Measurements from ENCODE around the gene ACOT7. TPM values are rescaled to one million over a fixed set of nuclear protein-coding genes. Genes with fewer than 3 reads are reported as not detected.

The ACOT7 gene
- total RNA-seq, 2 experiments from 2014 or later = 23.4 to 53.6 TPM

DNA sequence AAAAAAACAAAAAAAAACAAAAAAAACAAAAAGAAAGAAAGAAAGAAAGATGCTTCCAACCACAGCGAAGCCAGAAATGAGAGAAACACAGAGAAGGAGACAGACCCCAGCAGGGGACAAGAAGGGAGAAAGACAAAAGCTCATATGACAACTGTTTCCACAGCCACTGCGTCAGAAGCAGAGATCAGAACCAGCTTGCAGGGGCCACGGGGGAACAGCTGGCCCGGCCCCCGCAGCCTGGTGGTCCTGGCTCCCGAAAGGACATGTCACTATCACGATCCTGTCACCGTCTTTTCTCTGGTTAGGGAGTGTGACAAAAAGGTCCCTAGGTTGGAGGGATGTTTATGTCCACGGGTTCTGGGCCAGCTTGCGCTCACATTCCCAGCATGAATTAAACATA, 60.7 kb downstream of the ACOT7 start:
- intact Hi-C loops (cut with micrococcal nuclease; ENCODE audit: unreplicated experiment) = no loop called here
- H3K4me3 ChIP-seq (ENCODE audit: low read depth, low read length, poor library complexity, severe bottlenecking) = no peak overlapping the region
- ChIA-PET CTCF (ENCODE audit: unreplicated experiment) (no interaction called here), POLR2A (no interaction called here)
- no peaks in the 10 kb centered on the region for H3K79me2 ChIP-seq (ENCODE audit: insufficient read depth, low read depth, low read length)
- no peaks in the 10 kb centered on the region for H3K9me3 ChIP-seq (ENCODE audit: low read length)
- H2AFZ ChIP-seq (ENCODE audit: low read length) = no peak overlapping the region
- H3K4me1 ChIP-seq (ENCODE audit: insufficient read depth, low read length, poor library complexity, severe bottlenecking) = no peaks in the 10 kb centered on the region
- DNase-seq (ENCODE audit: low spot score) = no peak
- no TSS peak for BruUV-seq (replicated peaks)
- H3K36me3 ChIP-seq (ENCODE audit: insufficient read depth, low read length) = no peaks in the 10 kb centered on the region
- TF ChIP-seq CTCF (conservative IDR thresholded peaks at IDR 0.05; ENCODE audit: low read length) = no peak
- H3K27ac ChIP-seq (ENCODE audit: low read depth, low read length, poor library complexity, severe bottlenecking) = no peak overlapping the region
- H3K9me2 ChIP-seq (ENCODE audit: insufficient read depth, low read length) = no peaks in the 10 kb centered on the region
- no peak overlapping the region for H3K4me2 ChIP-seq (ENCODE audit: low read length)
- no peaks in the 10 kb centered on the region for H4K20me1 ChIP-seq (ENCODE audit: insufficient read depth, low read length)

DNA sequence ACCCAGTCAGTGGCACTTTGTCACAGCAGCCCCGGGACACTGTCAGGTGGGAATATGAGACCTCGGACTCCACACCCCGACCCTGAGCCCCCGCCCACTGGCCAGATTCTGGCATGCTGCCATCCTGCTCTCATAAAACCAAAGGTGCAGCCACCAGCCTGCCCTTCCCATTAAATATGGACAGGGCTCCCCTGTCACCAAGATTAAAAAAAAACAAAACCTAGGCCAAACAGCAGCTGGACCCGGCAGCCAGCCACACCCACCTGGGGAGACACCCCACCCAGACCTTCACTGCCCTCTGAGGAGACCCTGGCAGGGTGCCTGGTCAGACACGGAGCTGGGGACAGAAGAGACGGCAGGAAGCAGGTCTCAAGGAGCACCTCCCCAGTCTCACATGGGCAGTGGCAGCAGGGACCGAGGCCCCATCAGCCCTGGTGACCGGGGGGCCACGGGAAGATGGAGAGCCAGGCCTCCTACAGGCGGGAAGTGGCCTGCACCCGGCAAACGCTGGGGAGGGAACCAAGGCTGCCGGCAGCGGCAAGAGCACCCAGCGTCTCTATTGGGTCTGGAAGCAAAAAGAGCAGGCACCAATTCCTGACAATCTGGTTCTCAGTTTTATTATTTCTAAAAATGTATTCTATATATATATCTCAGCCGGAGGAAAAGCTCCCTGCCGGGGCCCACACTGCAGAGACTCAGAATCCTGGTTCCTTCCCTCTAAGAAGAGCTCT, 61.9 kb downstream of the ACOT7 start:
- Histone ChIP-seq H2AFZ (ENCODE audit: low read length) (no peak overlapping the region), H4K20me1 (ENCODE audit: insufficient read depth, low read length) (no peaks in the 10 kb centered on the region), H3K4me1 (ENCODE audit: insufficient read depth, low read length, poor library complexity, severe bottlenecking) (no peaks in the 10 kb centered on the region), H3K4me3 (ENCODE audit: low read depth, low read length, poor library complexity, severe bottlenecking) (no peak overlapping the region), H3K27ac (ENCODE audit: low read depth, low read length, poor library complexity, severe bottlenecking) (no peak overlapping the region), H3K9me2 (ENCODE audit: insufficient read depth, low read length) (no peaks in the 10 kb centered on the region), H3K4me2 (ENCODE audit: low read length) (no peak overlapping the region), H3K36me3 (ENCODE audit: insufficient read depth, low read length) (no peaks in the 10 kb centered on the region), H3K79me2 (ENCODE audit: insufficient read depth, low read depth, low read length) (no peaks in the 10 kb centered on the region), H3K9me3 (ENCODE audit: low read length) (no peaks in the 10 kb centered on the region)
- BruUV-seq (replicated peaks) = no TSS peak
- DNase-seq (ENCODE audit: low spot score) = no peak
- intact Hi-C loops (cut with micrococcal nuclease; ENCODE audit: unreplicated experiment) = no loop called here
- TF ChIP-seq EZH2phosphoT487 (IDR thresholded peaks at IDR 0.05; ENCODE audit: borderline replicate concordance, low read depth, low read length) (no peak), CTCF (conservative IDR thresholded peaks at IDR 0.05; ENCODE audit: low read length) (no peak)
- CTCF ChIA-PET (ENCODE audit: unreplicated experiment) = no interaction called here
- POLR2A ChIA-PET = no interaction called here

DNA sequence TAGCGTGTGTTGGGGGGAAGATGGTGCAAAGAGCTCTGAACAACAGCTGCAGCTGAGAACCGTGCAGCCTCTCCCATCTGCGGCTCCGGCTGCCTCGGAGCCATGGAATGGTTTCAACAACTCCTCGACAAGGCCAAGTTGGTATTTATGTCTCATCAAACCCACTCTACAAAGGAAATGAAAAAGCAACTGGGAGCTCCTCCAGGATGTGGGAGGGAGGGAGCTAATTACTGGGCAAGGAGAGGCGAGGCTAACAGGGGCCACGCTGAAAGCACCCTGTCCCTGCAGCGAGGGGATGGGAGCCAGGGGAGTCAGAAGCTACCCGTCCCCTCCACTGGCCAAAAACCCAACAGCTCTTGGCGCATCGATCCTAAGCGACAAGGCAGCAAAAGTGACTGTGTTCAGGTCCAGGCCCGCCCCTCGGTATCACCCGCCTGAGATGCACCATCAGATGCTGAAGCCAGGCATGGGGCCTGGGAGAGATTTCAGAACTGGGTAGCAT, 63.1 kb downstream of the ACOT7 start:
- Histone ChIP-seq H3K9me3 (ENCODE audit: low read length) (no peaks in the 10 kb centered on the region), H3K9me2 (ENCODE audit: insufficient read depth, low read length) (no peaks in the 10 kb centered on the region), H3K4me3 (ENCODE audit: low read depth, low read length, poor library complexity, severe bottlenecking) (no peak overlapping the region), H3K36me3 (ENCODE audit: insufficient read depth, low read length) (no peaks in the 10 kb centered on the region), H2AFZ (ENCODE audit: low read length) (no peak overlapping the region), H3K27ac (ENCODE audit: low read depth, low read length, poor library complexity, severe bottlenecking) (no peak overlapping the region), H4K20me1 (ENCODE audit: insufficient read depth, low read length) (no peaks in the 10 kb centered on the region), H3K4me1 (ENCODE audit: insufficient read depth, low read length, poor library complexity, severe bottlenecking) (no peaks in the 10 kb centered on the region), H3K79me2 (ENCODE audit: insufficient read depth, low read depth, low read length) (no peaks in the 10 kb centered on the region), H3K4me2 (ENCODE audit: low read length) (no peak overlapping the region)
- intact Hi-C loops (cut with micrococcal nuclease; ENCODE audit: unreplicated experiment) = no loop called here
- TF ChIP-seq EZH2phosphoT487 (IDR thresholded peaks at IDR 0.05; ENCODE audit: borderline replicate concordance, low read depth, low read length) (no peak), CTCF (conservative IDR thresholded peaks at IDR 0.05; ENCODE audit: low read length) (no peak)
- no TSS peak for BruUV-seq (replicated peaks)
- no peak for DNase-seq (ENCODE audit: low spot score)
- ChIA-PET CTCF (ENCODE audit: unreplicated experiment) (no interaction called here), POLR2A (no interaction called here)

Measured in OCI-LY7 (cell line).